GM10248 (cell line): ENCODE data around the gene DTNBP1.

Source experiments
- CTCF ChIA-PET: fragments of 300-600 bp; sonication (Branson Sonifier 250); formaldehyde crosslinking; extraction: SDS; loops from one replicate; lab custom pipeline; 2021; ENCODE audit warnings: antibody characterized with exemption; lab: Yijun Ruan, JAX
- POLR2A ChIA-PET: fragments of 350-650 bp; sonication (Branson Sonifier 250); formaldehyde crosslinking; extraction: SDS; loops from one replicate; lab custom pipeline; 2020; ENCODE audit warnings: antibody characterized with exemption; lab: Yijun Ruan, JAX
- DNase-seq: peaks from one replicate; pipeline ENCODE4 v3.0.0; 2012; ENCODE audit errors: extremely low spot score
- TF ChIP-seq, protein P1 (sequence below): IDR thresholded peaks from 2 replicates; pipeline ENCODE4 v1.5.1; 2012; ENCODE audit warnings: mild to moderate bottlenecking, low read depth; ENCODE audit errors: extremely low read depth, missing control alignments, control extremely low read depth

Gene DTNBP1

DNA sequence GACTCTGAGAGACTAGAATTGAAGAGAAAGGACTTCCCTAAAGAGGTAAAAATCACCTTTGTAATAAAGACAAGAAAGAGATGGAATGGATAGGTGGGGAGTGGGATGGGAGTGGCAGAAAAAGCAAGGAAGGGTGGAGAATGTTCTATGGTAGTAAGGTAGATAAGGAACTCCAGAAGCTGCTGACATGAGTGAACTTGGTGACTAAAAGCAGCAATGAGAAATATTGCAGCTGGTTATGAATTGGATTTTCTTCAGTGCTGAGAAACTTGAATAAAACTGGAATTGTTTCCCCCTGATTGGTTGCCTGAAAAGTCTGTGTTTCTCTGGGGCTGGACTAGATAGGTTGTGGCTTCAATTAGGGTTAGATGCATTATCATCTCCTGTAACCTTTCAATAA is 15.7 kb upstream of the DTNBP1 start:
- CTCF ChIA-PET: interaction anchor here (2.3 kb wide), 1 partner anchor 13 kb away, joined by 8 read pairs; no protein-coding TSS in a partner anchor
- POLR2A ChIA-PET: no interaction called here
- no peak for DNase-seq
- TF ChIP-seq, protein P1, sequence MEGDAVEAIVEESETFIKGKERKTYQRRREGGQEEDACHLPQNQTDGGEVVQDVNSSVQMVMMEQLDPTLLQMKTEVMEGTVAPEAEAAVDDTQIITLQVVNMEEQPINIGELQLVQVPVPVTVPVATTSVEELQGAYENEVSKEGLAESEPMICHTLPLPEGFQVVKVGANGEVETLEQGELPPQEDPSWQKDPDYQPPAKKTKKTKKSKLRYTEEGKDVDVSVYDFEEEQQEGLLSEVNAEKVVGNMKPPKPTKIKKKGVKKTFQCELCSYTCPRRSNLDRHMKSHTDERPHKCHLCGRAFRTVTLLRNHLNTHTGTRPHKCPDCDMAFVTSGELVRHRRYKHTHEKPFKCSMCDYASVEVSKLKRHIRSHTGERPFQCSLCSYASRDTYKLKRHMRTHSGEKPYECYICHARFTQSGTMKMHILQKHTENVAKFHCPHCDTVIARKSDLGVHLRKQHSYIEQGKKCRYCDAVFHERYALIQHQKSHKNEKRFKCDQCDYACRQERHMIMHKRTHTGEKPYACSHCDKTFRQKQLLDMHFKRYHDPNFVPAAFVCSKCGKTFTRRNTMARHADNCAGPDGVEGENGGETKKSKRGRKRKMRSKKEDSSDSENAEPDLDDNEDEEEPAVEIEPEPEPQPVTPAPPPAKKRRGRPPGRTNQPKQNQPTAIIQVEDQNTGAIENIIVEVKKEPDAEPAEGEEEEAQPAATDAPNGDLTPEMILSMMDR: no peak

DNA sequence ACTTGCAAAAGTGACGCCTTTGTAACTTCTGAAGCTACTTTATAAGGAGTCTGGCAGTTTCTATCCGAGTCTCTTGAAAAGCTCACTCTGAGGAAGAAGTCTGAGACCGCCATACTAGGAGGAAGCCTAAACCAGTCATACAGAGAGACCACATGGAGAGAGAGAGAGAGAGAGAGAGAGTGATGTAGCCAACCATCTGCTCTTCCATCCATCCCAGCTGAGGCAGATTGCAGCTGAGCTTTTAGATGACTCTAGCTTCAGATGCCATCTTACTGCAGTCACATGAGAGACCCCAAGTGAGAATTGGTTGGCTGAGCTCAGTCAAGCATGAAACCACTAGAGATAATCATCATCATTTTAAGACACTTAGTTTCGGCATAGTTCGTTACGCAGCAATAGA is 15.0 kb upstream of the DTNBP1 start:
- POLR2A ChIA-PET: no interaction called here
- DNase-seq: no peak
- CTCF ChIA-PET: interaction anchor here (2.3 kb wide), 1 partner anchor 14 kb away, joined by 8 read pairs; no protein-coding TSS in a partner anchor
- TF ChIP-seq, protein P1: no peak

DNA sequence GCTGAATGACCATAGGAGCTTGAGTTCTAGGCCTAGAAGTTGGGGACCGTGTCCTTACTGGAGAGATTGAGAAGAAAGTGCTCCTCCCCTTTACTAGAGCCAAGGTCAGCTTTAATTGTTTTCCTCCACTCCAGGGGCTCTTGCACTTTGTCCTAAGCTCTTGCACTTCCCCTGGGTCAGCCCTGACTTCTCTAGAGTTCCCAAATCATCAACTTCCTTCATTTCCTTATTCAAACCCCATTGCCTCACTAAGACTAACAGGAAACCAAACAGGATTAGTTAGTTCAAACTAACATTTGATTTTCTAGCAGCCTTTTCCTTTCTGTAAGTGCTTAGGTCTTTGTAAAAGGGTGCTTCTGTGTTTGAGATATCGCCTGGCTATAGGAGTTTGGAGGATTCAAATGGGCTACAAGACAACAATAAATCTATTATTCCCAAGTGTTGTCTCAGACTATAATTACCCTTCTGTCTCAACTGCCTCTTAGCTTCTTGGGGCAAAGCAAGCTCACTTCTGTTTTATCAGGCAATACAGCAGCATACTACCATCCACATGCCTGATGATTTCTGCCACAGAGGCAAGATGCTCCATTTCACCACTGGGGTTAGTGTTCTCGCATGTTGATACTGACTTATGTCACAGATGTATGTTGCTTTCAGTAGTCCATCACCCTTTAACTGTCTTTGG is 12.8 kb upstream of the DTNBP1 start:
- ChIA-PET POLR2A (no interaction called here), CTCF (interaction anchor here (0.8 to 0.9 kb wide), 2 partner anchors 16 to 20 kb away, joined by 3 read pairs; no protein-coding TSS in a partner anchor)

DNA sequence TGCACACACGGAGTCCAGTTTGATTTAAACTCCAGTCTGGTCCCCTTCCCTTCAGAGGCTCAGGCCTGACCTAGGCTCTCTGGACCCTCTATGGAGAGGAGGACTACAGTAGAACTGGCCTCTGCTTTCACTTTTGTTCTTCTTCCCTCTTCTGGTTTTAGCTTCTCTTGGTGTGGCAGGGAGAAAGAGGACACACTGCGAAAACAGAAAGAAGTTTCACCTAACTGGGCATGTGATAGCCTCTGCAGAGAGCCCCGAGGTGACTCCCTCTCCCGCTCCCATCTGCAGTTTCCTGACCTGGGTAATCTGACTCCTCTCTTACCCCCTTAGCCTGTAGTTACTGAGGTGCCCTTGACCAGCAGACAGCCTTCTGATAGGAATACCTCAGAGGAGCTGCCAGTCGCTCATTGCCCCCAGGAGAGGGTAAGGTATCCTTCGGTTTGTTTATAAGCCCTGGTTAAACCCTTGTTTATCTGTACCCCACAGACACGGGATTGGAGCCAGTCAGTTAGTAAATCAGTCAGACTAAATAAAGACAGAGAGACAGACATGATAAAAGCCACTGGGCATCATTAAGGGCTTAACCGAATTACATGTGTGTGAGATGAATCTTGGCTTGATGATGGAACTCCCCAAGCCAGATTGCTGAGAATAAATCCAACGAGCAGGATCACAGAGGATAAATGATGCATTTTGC is 12.0 kb upstream of the DTNBP1 start:
- TF ChIP-seq, protein P1: no peak
- DNase-seq: no peak
- CTCF ChIA-PET: interaction anchor here (0.8 to 0.9 kb wide), 2 partner anchors 17 to 21 kb away, joined by 3 read pairs; no protein-coding TSS in a partner anchor
- POLR2A ChIA-PET: no interaction called here

More for the DNA sequence above, 12.8 kb upstream of the DTNBP1 start:
- TF ChIP-seq, protein P1: no peak
- no peak for DNase-seq

DNA sequence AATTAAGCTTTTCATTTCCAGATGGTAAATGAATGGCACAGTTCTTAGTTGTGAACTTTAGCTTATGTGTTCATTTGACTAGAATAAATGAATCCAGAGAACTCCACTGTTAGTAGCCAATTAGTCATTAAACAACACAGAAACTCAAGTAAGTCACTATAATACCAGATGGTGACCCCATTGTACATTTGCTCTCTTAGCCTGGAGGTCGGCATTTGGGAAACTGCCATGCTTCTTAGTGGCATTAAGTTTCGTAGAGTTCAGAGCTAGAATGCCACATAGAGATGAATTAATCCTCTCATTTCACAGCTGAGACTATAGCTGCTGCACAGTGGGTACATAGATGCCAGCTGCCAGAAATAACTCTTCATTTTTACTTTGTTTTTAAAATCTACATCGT is 10.8 kb upstream of the DTNBP1 start:
- ChIA-PET CTCF (interaction anchor here (1.0 to 1.9 kb wide), 5 partner anchors 10 to 534 kb away, joined by 3 to 9 read pairs (median 3); no protein-coding TSS in a partner anchor), POLR2A (no interaction called here)
- DNase-seq: no peak
- TF ChIP-seq, protein P1: no peak

DNA sequence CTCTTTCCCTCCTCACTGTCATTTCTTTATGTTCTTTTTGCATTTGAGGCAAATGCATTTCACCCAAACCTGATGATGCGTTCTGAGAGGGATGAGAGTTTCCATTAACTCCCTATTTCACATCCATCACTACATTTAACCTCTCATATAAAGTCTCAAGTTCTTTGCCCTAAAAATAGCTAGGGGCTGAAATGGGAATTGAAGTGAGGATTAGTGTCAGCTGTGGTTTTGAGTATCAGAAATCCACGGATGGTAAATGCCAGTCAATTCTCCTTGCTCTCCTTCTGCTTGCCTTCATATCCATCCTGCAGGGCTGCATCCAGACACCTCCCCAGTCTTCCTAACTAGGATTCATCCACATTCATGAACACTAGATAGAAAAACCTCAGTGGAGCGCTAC is 10.0 kb upstream of the DTNBP1 start:
- no peak for DNase-seq
- ChIA-PET CTCF (interaction anchor here (0.8 to 1.9 kb wide), 6 partner anchors 8 to 535 kb away, joined by 3 to 9 read pairs (median 3); no protein-coding TSS in a partner anchor), POLR2A (no interaction called here)
- TF ChIP-seq, protein P1: no peak
